Left hindlimb (tissue), 1 donor: ENCODE results near the gene BRICD5.

ENCODE experiments used
- DNase-seq: peaks from one replicate; pipeline ENCODE4 v3.0.0-alpha.2; 2018

Gene BRICD5

GRCh38 chr16:2196981-2197511, 13.6 kb downstream of the BRICD5 start:
- no peak for DNase-seq

GRCh38 chr16:2196162-2196980, 14.3 kb downstream of the BRICD5 start, which contains the start of gene CASKIN1:
Gene CASKIN1, minus strand, starts transcription at chr16:2196605. Its CDS starts 173 bp downstream, at chr16:2196432.
- DNase-seq: no peak

- no peak for DNase-seq
Measured at GRCh38 chr16:2195322-2196161, 15.1 kb downstream of the BRICD5 start.

GRCh38 chr16:2194852-2195321, 15.8 kb downstream of the BRICD5 start:
- DNase-seq: no peak

GRCh38 chr16:2194166-2194834, 16.4 kb downstream of the BRICD5 start:
- no peak for DNase-seq

- no peak for DNase-seq
Measured at GRCh38 chr16:2191446-2191706, 19.3 kb downstream of the BRICD5 start.

- DNase-seq: no peak
Measured at GRCh38 chr16:2190659-2191445, 19.8 kb downstream of the BRICD5 start.

- no peak for DNase-seq
Measured at GRCh38 chr16:2190002-2190658, 20.5 kb downstream of the BRICD5 start.

- DNase-seq: no peak
Measured at GRCh38 chr16:2189252-2189893, 21.3 kb downstream of the BRICD5 start.

GRCh38 chr16:2188395-2188794, 22.3 kb downstream of the BRICD5 start:
- DNase-seq: no peak

- DNase-seq: no peak
Measured at GRCh38 chr16:2187212-2187611, 23.5 kb downstream of the BRICD5 start.

GRCh38 chr16:2186505-2186904, 24.2 kb downstream of the BRICD5 start:
- no peak for DNase-seq

GRCh38 chr16:2186064-2186463, 24.6 kb downstream of the BRICD5 start:
- no peak for DNase-seq

GRCh38 chr16:2184962-2185361, 25.7 kb downstream of the BRICD5 start:
- no peak for DNase-seq

GRCh38 chr16:2184346-2184745, 26.3 kb downstream of the BRICD5 start:
- DNase-seq: no peak

- no peak for DNase-seq
Measured at GRCh38 chr16:2183671-2184070, 27.0 kb downstream of the BRICD5 start.

GRCh38 chr16:2181952-2182351, 28.7 kb downstream of the BRICD5 start:
- no peak for DNase-seq

GRCh38 chr16:2180962-2181923, 29.4 kb downstream of the BRICD5 start:
- DNase-seq: no peak

GRCh38 chr16:2180461-2180860, 30.2 kb downstream of the BRICD5 start:
- DNase-seq: no peak

- no peak for DNase-seq
Measured at GRCh38 chr16:2179576-2179975, 31.1 kb downstream of the BRICD5 start.
